Transverse colon (tissue), 4 donors: ENCODE measurements around the gene MAML1. TPM values are rescaled to one million over a fixed set of nuclear protein-coding genes. Genes with fewer than 3 reads are reported as not detected.

Experiments
- DNase-seq: peaks from one replicate; pipeline ENCODE4 v3.0.0-alpha.2; 2019
- H3K27ac ChIP-seq, 4 donors: fragments of 200-600 bp; sonication (generic); 2 replicates each; pipeline ENCODE4 v1.5.1; 2016 to 2018; ENCODE audit warnings: inconsistent platforms in 4 of 4
- H3K27me3 ChIP-seq: fragments of 200-600 bp; sonication (generic); 2 replicates; pipeline ENCODE4 v1.5.1; 2017; ENCODE audit warnings: inconsistent platforms
- H3K36me3 ChIP-seq, 4 donors: fragments of 200-600 bp; sonication (generic); 2 replicates each; pipeline ENCODE4 v1.5.1; 2017 to 2019; ENCODE audit warnings: inconsistent platforms in 4 of 4
- H3K4me1 ChIP-seq, 4 donors: fragments of 200-600 bp; sonication (generic); 2 replicates each; pipeline ENCODE4 v1.5.1; 2017 to 2020; ENCODE audit warnings: inconsistent platforms in 4 of 4
- H3K4me3 ChIP-seq, 4 donors: fragments of 200-600 bp; sonication (generic); 1 replicate in 1 of 4; 2 replicates in 3 of 4; pipeline versions ENCODE4 v1.5.1 to v1.6.1; 2017 to 2019; ENCODE audit warnings: inconsistent platforms in 4 of 4
- H3K9me3 ChIP-seq, 2 donors: fragments of 200-600 bp; sonication (generic); 2 replicates each; pipeline ENCODE4 v1.5.1; 2017 to 2019; ENCODE audit warnings: inconsistent platforms in 2 of 2
- CTCF ChIP-seq, 5 experiments: fragments of 200-600 bp in 3 of 5; fragments of 450-650 bp in 2 of 5; sonication (generic) in 3 of 5; IDR thresholded peaks; 1 replicate in 2 of 5; 2 replicates in 3 of 5; pipeline ENCODE4 v1.5.1; 2016 to 2017; ENCODE audit warnings: antibody characterized with exemption in 5 of 5, inconsistent platforms in 3 of 5, mild to moderate bottlenecking in 2 of 5, moderate library complexity in 1 of 5
- EP300 ChIP-seq: sonication (generic); formaldehyde crosslinking; IDR thresholded peaks from one replicate; pipeline ENCODE4 v1.6.1; 2017; ENCODE audit warnings: antibody characterized with exemption, low read depth
- POLR2A ChIP-seq: fragments of 450-650 bp; IDR thresholded peaks from one replicate; pipeline ENCODE4 v1.6.1; 2016; ENCODE audit warnings: antibody characterized with exemption, mild to moderate bottlenecking, moderate library complexity
- POLR2AphosphoS5 ChIP-seq, 3 donors: sonication (generic); formaldehyde crosslinking; IDR thresholded peaks; one replicate each; pipeline ENCODE4 v1.6.1; 2016; ENCODE audit warnings: antibody characterized with exemption in 3 of 3
- WGBS, 2 donors: methylation state at CpG; one replicate each; pipeline ENCODE4 v1.1.5; 2018; ENCODE audit warnings: low coverage in 1 of 2; 5-methylcytosine and 5-hydroxymethylcytosine counted together
- in situ Hi-C, 4 donors: fragments of 200-750 bp; cut with MboI; loops; one replicate each; pipeline versions ENCODE4 v1.15.0 to v1.15.1; 2017; ENCODE audit warnings: low sequenced_read_pairs in 3 of 4, low pct_ligation_motif_present in 1 of 4, low pct_unique_long_range_greater_than_20kb in 1 of 4
- intact Hi-C: fragments of 100-400 bp; cut with DNase I; formaldehyde crosslinking; loops from one replicate; pipeline ENCODE4 v1.15.1; 2023; ENCODE audit warnings: low total_unique reads
- total RNA-seq, 4 donors: library from RNA; depleted of rRNA; stranded (reverse); fragments of >200 nt; gene quantifications; one replicate each; pipeline ENCODE4 v1.1.0, GENCODE V29; 2016

The MAML1 gene
- total RNA-seq, 4 donors from 2014 or later: 22.8 to 28.7 (median 27.3) TPM

- WGBS, 2 donors: 80 to 83% methylated on average over 2 to 23 of the region's 24 CpGs
- TF ChIP-seq CTCF (IDR thresholded peaks at IDR 0.05) (no peak), POLR2A (no peak), POLR2AphosphoS5 (IDR thresholded peaks at IDR 0.05) (no peak), EP300 (no peak)
- H3K27me3 ChIP-seq: no peaks in the 10 kb centered on the region
- in situ Hi-C loops (no loop called here), intact Hi-C loops (no loop called here)
- peaks cover 0 to 4% (median 1%) of the 10 kb centered on the region in 4 donors for H3K36me3 ChIP-seq
- peak overlapping the region; percentile 47 to 59 (median 56) for H3K27ac ChIP-seq
- no peak overlapping the region for H3K4me3 ChIP-seq
- no peak for DNase-seq
- no peaks in the 10 kb centered on the region for H3K9me3 ChIP-seq
- H3K4me1 ChIP-seq: peaks cover 19 to 46% (median 29%) of the 10 kb centered on the region in 4 donors
These were observed 60.2 kb downstream of the MAML1 start for GRCh38 chr5:179792612-179793467.

GRCh38 chr5:179793468-179794139 lies 61.0 kb downstream of the MAML1 start, which contains the start of gene LTC4S:
Gene LTC4S, plus strand, starts transcription at chr5:179793986. Its CDS starts 95 bp downstream, at chr5:179794081.
- Histone ChIP-seq H3K9me3 (no peaks in the 10 kb centered on the region), H3K4me1 (peaks cover 19 to 46% (median 29%) of the 10 kb centered on the region in 4 donors), H3K36me3 (peaks cover 0 to 12% (median 5%) of the 10 kb centered on the region in 4 donors), H3K27me3 (no peaks in the 10 kb centered on the region), H3K4me3 (peak within 1 kb of the TSS in 1 of 4 donors; percentile 72), H3K27ac (peak within 1 kb of the TSS; percentile 57 to 92 (median 90))
- in situ Hi-C loops (no loop called here), intact Hi-C loops (no loop called here)
- TF ChIP-seq POLR2AphosphoS5 (IDR thresholded peaks at IDR 0.05) (peak in 2 of 3 donors; percentile 3 to 29), POLR2A (no peak)
- peak; percentile 65 for DNase-seq
- 55% methylated on average over 17 of the region's 19 CpGs; no CpG with 5 or more reads in 1 of the 2 donors for WGBS, 2 donors

- H3K9me3 ChIP-seq: no peaks in the 10 kb centered on the region
- no peak overlapping the region for H3K4me3 ChIP-seq
- peak overlapping the region in 3 of 4 donors; percentile 32 to 91 (median 57) for H3K27ac ChIP-seq
- no peaks in the 10 kb centered on the region for H3K27me3 ChIP-seq
- H3K36me3 ChIP-seq: peaks cover 0 to 17% (median 8%) of the 10 kb centered on the region in 4 donors
- TF ChIP-seq POLR2A (no peak), POLR2AphosphoS5 (IDR thresholded peaks at IDR 0.05) (no peak), CTCF (IDR thresholded peaks at IDR 0.05) (no peak), EP300 (no peak)
- in situ Hi-C loops (no loop called here), intact Hi-C loops (no loop called here)
- WGBS, 2 donors: 60 to 73% methylated on average over 1 to 3 of the region's 3 CpGs
- no peak for DNase-seq
- peaks cover 19 to 46% (median 29%) of the 10 kb centered on the region in 4 donors for H3K4me1 ChIP-seq
These were observed 61.5 kb downstream of the MAML1 start for GRCh38 chr5:179794171-179794570.

GRCh38 chr5:179794575-179794974 lies 62.0 kb downstream of the MAML1 start:
- intact Hi-C loops: no loop called here

More at GRCh38 chr5:179794575-179794974, 62.0 kb downstream of the MAML1 start:
- in situ Hi-C loops: no loop called here
- peaks cover 0 to 19% (median 11%) of the 10 kb centered on the region in 4 donors for H3K36me3 ChIP-seq
- peak overlapping the region in 3 of 4 donors; percentile 32 to 92 (median 91) for H3K27ac ChIP-seq
- H3K9me3 ChIP-seq: no peaks in the 10 kb centered on the region
- WGBS, 2 donors: 94% methylated on average over 2 of the region's 3 CpGs; no CpG with 5 or more reads in 1 of the 2 donors
- H3K27me3 ChIP-seq: no peaks in the 10 kb centered on the region
- DNase-seq: no peak
- H3K4me1 ChIP-seq: peaks cover 19 to 46% (median 29%) of the 10 kb centered on the region in 4 donors
- TF ChIP-seq POLR2A (no peak), POLR2AphosphoS5 (IDR thresholded peaks at IDR 0.05) (no peak), EP300 (no peak), CTCF (IDR thresholded peaks at IDR 0.05) (no peak)
- peak overlapping the region in 1 of 4 donors; percentile 72 for H3K4me3 ChIP-seq
